HEK293 (cell line): Measurements from ENCODE around the gene DDX46.

Experiments
- TRIM28 ChIP-seq: IDR thresholded peaks from 2 replicates; pipeline ENCODE4 v1.6.1; 2011; ENCODE audit warnings: low read length, control low read depth, borderline replicate concordance
- ZEB2 ChIP-seq: fragments of 450-650 bp; formaldehyde crosslinking; IDR thresholded peaks from 2 replicates; pipeline ENCODE4 v1.5.1; 2016; ENCODE audit warnings: missing biosample characterization, missing genetic modification characterization
- ZNF549 ChIP-seq: fragments of 450-650 bp; IDR thresholded peaks from 2 replicates; pipeline ENCODE4 v1.5.1; 2018; ENCODE audit warnings: missing biosample characterization, missing genetic modification characterization, mild to moderate bottlenecking, inconsistent platforms, moderate library complexity
- TF ChIP-seq, protein P1 (sequence below): fragments of 450-650 bp; formaldehyde crosslinking; IDR thresholded peaks from 2 replicates; pipeline ENCODE4 v1.5.1; 2016; ENCODE audit warnings: missing biosample characterization, missing genetic modification characterization
- TF ChIP-seq, protein P2 (sequence below): fragments of 450-650 bp; formaldehyde crosslinking; IDR thresholded peaks from 2 replicates; pipeline ENCODE4 v1.5.1; 2016; ENCODE audit warnings: missing biosample characterization, missing genetic modification characterization

DNA sequence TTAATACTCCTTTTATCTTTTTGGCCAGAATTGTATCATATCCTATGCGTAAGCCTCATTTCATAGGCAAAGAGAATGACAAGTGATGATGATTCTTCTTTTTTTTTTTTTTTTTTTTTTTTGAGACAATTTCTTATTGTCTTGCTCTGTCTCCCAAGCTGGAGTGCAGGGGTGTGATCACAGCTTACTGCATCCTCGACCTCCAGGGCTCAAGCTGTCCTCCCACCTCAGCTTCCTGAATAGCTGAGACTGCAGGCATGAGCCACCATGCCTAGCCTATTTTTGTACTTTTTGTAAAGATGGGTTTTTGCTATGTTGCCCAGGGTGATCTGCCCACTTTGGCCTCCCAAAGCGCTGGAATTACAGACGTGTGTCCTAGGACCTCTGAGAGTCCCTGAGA lies 45.2 kb downstream of the DDX46 start:
- no peak for TF ChIP-seq TRIM28
- no peak for TF ChIP-seq ZNF549
- TF ChIP-seq, protein P1, sequence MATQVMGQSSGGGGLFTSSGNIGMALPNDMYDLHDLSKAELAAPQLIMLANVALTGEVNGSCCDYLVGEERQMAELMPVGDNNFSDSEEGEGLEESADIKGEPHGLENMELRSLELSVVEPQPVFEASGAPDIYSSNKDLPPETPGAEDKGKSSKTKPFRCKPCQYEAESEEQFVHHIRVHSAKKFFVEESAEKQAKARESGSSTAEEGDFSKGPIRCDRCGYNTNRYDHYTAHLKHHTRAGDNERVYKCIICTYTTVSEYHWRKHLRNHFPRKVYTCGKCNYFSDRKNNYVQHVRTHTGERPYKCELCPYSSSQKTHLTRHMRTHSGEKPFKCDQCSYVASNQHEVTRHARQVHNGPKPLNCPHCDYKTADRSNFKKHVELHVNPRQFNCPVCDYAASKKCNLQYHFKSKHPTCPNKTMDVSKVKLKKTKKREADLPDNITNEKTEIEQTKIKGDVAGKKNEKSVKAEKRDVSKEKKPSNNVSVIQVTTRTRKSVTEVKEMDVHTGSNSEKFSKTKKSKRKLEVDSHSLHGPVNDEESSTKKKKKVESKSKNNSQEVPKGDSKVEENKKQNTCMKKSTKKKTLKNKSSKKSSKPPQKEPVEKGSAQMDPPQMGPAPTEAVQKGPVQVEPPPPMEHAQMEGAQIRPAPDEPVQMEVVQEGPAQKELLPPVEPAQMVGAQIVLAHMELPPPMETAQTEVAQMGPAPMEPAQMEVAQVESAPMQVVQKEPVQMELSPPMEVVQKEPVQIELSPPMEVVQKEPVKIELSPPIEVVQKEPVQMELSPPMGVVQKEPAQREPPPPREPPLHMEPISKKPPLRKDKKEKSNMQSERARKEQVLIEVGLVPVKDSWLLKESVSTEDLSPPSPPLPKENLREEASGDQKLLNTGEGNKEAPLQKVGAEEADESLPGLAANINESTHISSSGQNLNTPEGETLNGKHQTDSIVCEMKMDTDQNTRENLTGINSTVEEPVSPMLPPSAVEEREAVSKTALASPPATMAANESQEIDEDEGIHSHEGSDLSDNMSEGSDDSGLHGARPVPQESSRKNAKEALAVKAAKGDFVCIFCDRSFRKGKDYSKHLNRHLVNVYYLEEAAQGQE (tag by site-specific recombination), result no peak
- TF ChIP-seq ZEB2 (tag by site-specific recombination), result no peak
- TF ChIP-seq, protein P2, sequence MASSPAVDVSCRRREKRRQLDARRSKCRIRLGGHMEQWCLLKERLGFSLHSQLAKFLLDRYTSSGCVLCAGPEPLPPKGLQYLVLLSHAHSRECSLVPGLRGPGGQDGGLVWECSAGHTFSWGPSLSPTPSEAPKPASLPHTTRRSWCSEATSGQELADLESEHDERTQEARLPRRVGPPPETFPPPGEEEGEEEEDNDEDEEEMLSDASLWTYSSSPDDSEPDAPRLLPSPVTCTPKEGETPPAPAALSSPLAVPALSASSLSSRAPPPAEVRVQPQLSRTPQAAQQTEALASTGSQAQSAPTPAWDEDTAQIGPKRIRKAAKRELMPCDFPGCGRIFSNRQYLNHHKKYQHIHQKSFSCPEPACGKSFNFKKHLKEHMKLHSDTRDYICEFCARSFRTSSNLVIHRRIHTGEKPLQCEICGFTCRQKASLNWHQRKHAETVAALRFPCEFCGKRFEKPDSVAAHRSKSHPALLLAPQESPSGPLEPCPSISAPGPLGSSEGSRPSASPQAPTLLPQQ, result no peak
